Fibroblast of lung (primary cell): ENCODE data around the gene MAP3K15. TPM values are rescaled to one million over a fixed set of nuclear protein-coding genes. Genes with fewer than 3 reads are reported as not detected.
"Not testable (repeated sequence)": the region's sequence is repeated elsewhere in the genome, so short reads cannot be mapped to it uniquely, and the experiment has no call there.

Experiments used
- DNase-seq, 2 donors: peaks; one replicate each; pipeline versions ENCODE4 v3.0.0 to v3.0.0-alpha.2; 2010; ENCODE audit warnings: low read depth in 2 of 2
- H2AFZ ChIP-seq: 2 replicates; pipeline ENCODE4 v1.5.1; 2012; ENCODE audit warnings: low read length, control low read depth, inconsistent platforms
- H3K27ac ChIP-seq: 2 replicates; pipeline ENCODE4 v1.5.1; 2011; ENCODE audit warnings: low read length, control low read depth; ENCODE audit not compliant: insufficient read depth
- H3K27me3 ChIP-seq: 2 replicates; pipeline ENCODE4 v1.5.1; 2011; ENCODE audit warnings: mild to moderate bottlenecking, low read length; ENCODE audit not compliant: control insufficient read depth, insufficient read depth
- H3K36me3 ChIP-seq: 2 replicates; pipeline ENCODE4 v1.5.1; 2011; ENCODE audit warnings: low read length; ENCODE audit not compliant: control insufficient read depth, insufficient read depth
- H3K4me1 ChIP-seq: 2 replicates; pipeline ENCODE4 v1.5.1; 2011; ENCODE audit warnings: low read length; ENCODE audit not compliant: control insufficient read depth, insufficient read depth; ENCODE audit errors: extremely low read depth
- H3K4me2 ChIP-seq: 2 replicates; pipeline ENCODE4 v1.5.1; 2011; ENCODE audit warnings: low read length, control low read depth; ENCODE audit not compliant: insufficient read depth; ENCODE audit errors: extremely low read depth
- H3K4me3 ChIP-seq, 4 experiments: fragments of 200-600 bp in 1 of 4; sonication (generic) in 1 of 4; replicated peaks in 1 of 4; 2 replicates each; pipeline ENCODE4 v1.5.1; 2011 to 2016; ENCODE audit warnings: low read length in 4 of 4, low read depth in 3 of 4, mild to moderate bottlenecking in 3 of 4, control low read depth in 2 of 4, inconsistent platforms in 1 of 4, mixed read lengths in 1 of 4; ENCODE audit not compliant: insufficient read depth in 1 of 4; ENCODE audit errors: control extremely low read depth in 1 of 4
- H3K79me2 ChIP-seq: 2 replicates; pipeline ENCODE4 v1.5.1; 2012; ENCODE audit warnings: mild to moderate bottlenecking, low read length, inconsistent platforms; ENCODE audit not compliant: control insufficient read depth, insufficient read depth
- H3K9ac ChIP-seq: 2 replicates; pipeline ENCODE4 v1.5.1; 2011; ENCODE audit warnings: mild to moderate bottlenecking, low read length, control low read depth; ENCODE audit not compliant: insufficient read depth
- H3K9me3 ChIP-seq: 2 replicates; pipeline ENCODE4 v1.5.1; 2012; ENCODE audit warnings: low read depth, low read length; ENCODE audit not compliant: control insufficient read depth, insufficient read depth
- H4K20me1 ChIP-seq: 2 replicates; pipeline ENCODE4 v1.5.1; 2011; ENCODE audit warnings: low read length; ENCODE audit not compliant: control insufficient read depth, insufficient read depth; ENCODE audit errors: extremely low read depth
- EZH2 ChIP-seq: IDR thresholded peaks from 2 replicates; pipeline ENCODE4 v1.5.1; 2012; ENCODE audit warnings: low read length, control low read depth, mild to moderate bottlenecking; ENCODE audit errors: missing control alignments
- polyA plus RNA-seq, 2 donors: library from polyadenylated mRNA; depleted of rRNA in 1 of 2; stranded (reverse) in 1 of 2; unstranded in 1 of 2; fragments of >200 nt; gene quantifications; 2 replicates each; pipeline ENCODE4 v1.2.1, GENCODE V29; 2011 to 2012; ENCODE audit warnings: missing spikeins in 1 of 2
- total RNA-seq: library from RNA; depleted of rRNA; stranded (reverse); fragments of >200 nt; gene quantifications from 2 replicates; pipeline ENCODE4 v1.2.1, GENCODE V29; 2014
- TF ChIP-seq, protein P1 (sequence below), 2 donors: IDR thresholded peaks in 1 of 2; conservative IDR thresholded peaks in 1 of 2; 1 replicate in 1 of 2; 2 replicates in 1 of 2; pipeline ENCODE4 v1.5.1; 2011 to 2012; ENCODE audit warnings: low read length in 2 of 2, control low read depth in 1 of 2, inconsistent platforms in 1 of 2, low read depth in 1 of 2, mild to moderate bottlenecking in 1 of 2

MAP3K15 gene
- total and polyA plus RNA-seq, 2 donors (not counting 1 experiment from before 2014, with no cell fraction given) = under 0.01 to 0.14 TPM

DNA sequence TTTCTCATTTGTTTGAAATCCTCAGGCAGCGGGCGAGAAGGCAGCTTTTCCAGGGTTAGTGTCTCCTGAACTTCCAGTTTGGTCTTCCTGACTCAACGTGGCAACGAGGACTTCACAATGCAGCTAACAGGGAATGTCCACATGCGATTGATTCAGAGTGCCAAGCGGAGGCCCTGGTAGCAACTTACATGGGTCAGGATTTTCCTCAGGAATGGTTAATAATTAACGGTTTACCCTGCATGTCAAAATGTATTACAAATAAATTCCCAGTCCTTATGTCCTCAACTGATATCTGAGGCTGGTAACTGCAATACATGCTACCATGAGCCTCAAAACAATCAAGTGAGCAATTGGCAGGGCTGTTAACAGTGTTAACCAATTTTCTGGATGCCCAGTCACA lies 67.2 kb downstream of the MAP3K15 start:
- no peak overlapping the region for H3K27ac ChIP-seq
- no peaks in the 10 kb centered on the region for H3K9me3 ChIP-seq
- H3K4me1 ChIP-seq = no peaks in the 10 kb centered on the region
- DNase-seq = no peak
- TF ChIP-seq, protein P1, sequence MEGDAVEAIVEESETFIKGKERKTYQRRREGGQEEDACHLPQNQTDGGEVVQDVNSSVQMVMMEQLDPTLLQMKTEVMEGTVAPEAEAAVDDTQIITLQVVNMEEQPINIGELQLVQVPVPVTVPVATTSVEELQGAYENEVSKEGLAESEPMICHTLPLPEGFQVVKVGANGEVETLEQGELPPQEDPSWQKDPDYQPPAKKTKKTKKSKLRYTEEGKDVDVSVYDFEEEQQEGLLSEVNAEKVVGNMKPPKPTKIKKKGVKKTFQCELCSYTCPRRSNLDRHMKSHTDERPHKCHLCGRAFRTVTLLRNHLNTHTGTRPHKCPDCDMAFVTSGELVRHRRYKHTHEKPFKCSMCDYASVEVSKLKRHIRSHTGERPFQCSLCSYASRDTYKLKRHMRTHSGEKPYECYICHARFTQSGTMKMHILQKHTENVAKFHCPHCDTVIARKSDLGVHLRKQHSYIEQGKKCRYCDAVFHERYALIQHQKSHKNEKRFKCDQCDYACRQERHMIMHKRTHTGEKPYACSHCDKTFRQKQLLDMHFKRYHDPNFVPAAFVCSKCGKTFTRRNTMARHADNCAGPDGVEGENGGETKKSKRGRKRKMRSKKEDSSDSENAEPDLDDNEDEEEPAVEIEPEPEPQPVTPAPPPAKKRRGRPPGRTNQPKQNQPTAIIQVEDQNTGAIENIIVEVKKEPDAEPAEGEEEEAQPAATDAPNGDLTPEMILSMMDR (conservative IDR thresholded peaks at IDR 0.05 in 1 of 2, IDR thresholded peaks at IDR 0.05 in 1 of 2; ENCODE audit: low read depth in 1 of 2, low read length in 2 of 2) = no peak
- H2AFZ ChIP-seq = no peak overlapping the region
- no peak overlapping the region for H3K9ac ChIP-seq
- no peaks in the 10 kb centered on the region for H3K27me3 ChIP-seq
- no peak overlapping the region for H3K4me3 ChIP-seq
- no peaks in the 10 kb centered on the region for H3K36me3 ChIP-seq
- no peaks in the 10 kb centered on the region for H3K79me2 ChIP-seq
- H4K20me1 ChIP-seq = no peaks in the 10 kb centered on the region
- no peak overlapping the region for H3K4me2 ChIP-seq

- no peaks in the 10 kb centered on the region for H4K20me1 ChIP-seq
- no peaks in the 10 kb centered on the region for H3K79me2 ChIP-seq
- H3K9ac ChIP-seq = no peak overlapping the region
- DNase-seq = no peak
- H3K4me2 ChIP-seq = no peak overlapping the region
- H3K36me3 ChIP-seq = no peaks in the 10 kb centered on the region
- H3K4me3 ChIP-seq = no peak overlapping the region
- TF ChIP-seq EZH2 = no peak
- TF ChIP-seq, protein P1 (conservative IDR thresholded peaks at IDR 0.05 in 1 of 2, IDR thresholded peaks at IDR 0.05 in 1 of 2; ENCODE audit: low read depth in 1 of 2, low read length in 2 of 2) = no peak
- no peaks in the 10 kb centered on the region for H3K4me1 ChIP-seq
- no peak overlapping the region for H3K27ac ChIP-seq
- H3K9me3 ChIP-seq = no peaks in the 10 kb centered on the region
- no peak overlapping the region for H2AFZ ChIP-seq
- no peaks in the 10 kb centered on the region for H3K27me3 ChIP-seq
Observed at GRCh38 chrX:19446397-19446796, 68.9 kb downstream of the MAP3K15 start.

GRCh38 chrX:19445772-19446171 lies 69.5 kb downstream of the MAP3K15 start:
- not testable (repeated sequence) for DNase-seq, H3K4me3 ChIP-seq, H3K4me2 ChIP-seq, H2AFZ ChIP-seq, H3K27ac ChIP-seq, H3K4me1 ChIP-seq, H3K27me3 ChIP-seq, H3K9ac ChIP-seq, H3K9me3 ChIP-seq, H3K79me2 ChIP-seq, H3K36me3 ChIP-seq, H4K20me1 ChIP-seq
